HepG2 (cell line): ENCODE data around the gene SUPT4H1. TPM values are rescaled to one million over a fixed set of nuclear protein-coding genes. Genes with fewer than 3 reads are reported as not detected.

Experiments used
- ATAC-seq: fragments of 200-7000 bp; cut with Tn5 transposase; 3 replicates; pipeline ENCODE4 v1.9.1; 2020; ENCODE audit warnings: mild to moderate bottlenecking, moderate library complexity
- BruUV-seq: library from RNA; stranded (reverse); fragments of 400-500 nt; replicated peaks from 2 replicates; lab custom pipeline; 2021; lab: Mats Ljungman, UMichigan
- CTCF ChIA-PET: fragments of 300-600 bp; formaldehyde crosslinking; extraction: SDS; loops from one replicate; lab custom pipeline; 2021; ENCODE audit warnings: low total read pairs, inconsistent platforms, low intra/inter-chr PET ratio; lab: Yijun Ruan, JAX
- POLR2A ChIA-PET: fragments of 350-600 bp; sonication (Branson Sonifier 250); formaldehyde crosslinking; loops from one replicate; lab custom pipeline; 2020; ENCODE audit warnings: antibody characterized with exemption, inconsistent platforms; lab: Yijun Ruan, JAX
- DNase-seq: peaks from one replicate; pipeline ENCODE4 v3.0.0-alpha.2; 2015; ENCODE audit warnings: low spot score
- FAIRE-seq: peaks from 3 replicates; lab custom pipeline; 2011; peaks lifted over from hg19 to GRCh38; lab: Jason Lieb, UNC
- H2AFZ ChIP-seq: one replicate; pipeline ENCODE4 v1.6.1; 2011; ENCODE audit warnings: low read length, inconsistent platforms
- H3K27ac ChIP-seq: fragments of 300-600 bp; 3 replicates; pipeline ENCODE4 v1.8.0; 2011; ENCODE audit warnings: mixed run types, mild to moderate bottlenecking, mixed read lengths, low read length, inconsistent platforms; ENCODE audit not compliant: insufficient read depth; ENCODE audit errors: extremely low read length
- H3K27me3 ChIP-seq, 2 experiments: fragments of 200-600 bp in 1 of 2; 2 replicates in 1 of 2; 3 replicates in 1 of 2; pipeline versions ENCODE4 v1.6.0 to v1.8.0; 2011; ENCODE audit warnings: low read length in 2 of 2, mild to moderate bottlenecking in 2 of 2, moderate library complexity in 2 of 2, inconsistent platforms in 1 of 2; ENCODE audit not compliant: insufficient read depth in 2 of 2, control insufficient read depth in 1 of 2
- H3K36me3 ChIP-seq, 2 experiments: fragments of 200-600 bp in 1 of 2; replicated peaks in 1 of 2; 2 replicates in 1 of 2; 3 replicates in 1 of 2; pipeline versions ENCODE4 v1.5.1 to v1.8.0; 2011; ENCODE audit warnings: low read length in 2 of 2, inconsistent platforms in 1 of 2; ENCODE audit not compliant: insufficient read depth in 2 of 2, control insufficient read depth in 1 of 2
- H3K4me1 ChIP-seq: 2 replicates; pipeline ENCODE4 v1.5.1; 2012; ENCODE audit warnings: low read length, inconsistent platforms; ENCODE audit not compliant: insufficient read depth
- H3K4me2 ChIP-seq: 2 replicates; pipeline ENCODE4 v1.6.0; 2011; ENCODE audit warnings: low read depth, low read length, inconsistent platforms
- H3K4me3 ChIP-seq, 3 experiments: fragments of 200-600 bp in 1 of 3; sonication (generic), shearing (Covaris generic) in 1 of 3; replicated peaks in 1 of 3; 2 replicates each; pipeline ENCODE4 v1.5.1; 2011 to 2016; ENCODE audit warnings: low read length in 3 of 3, inconsistent platforms in 2 of 3, low read depth in 2 of 3, mild to moderate bottlenecking in 2 of 3, control low read depth in 1 of 3, mixed read lengths in 1 of 3; ENCODE audit not compliant: insufficient read depth in 1 of 3
- H3K79me2 ChIP-seq: one replicate; pipeline ENCODE4 v1.6.1; 2011; ENCODE audit warnings: low read length, inconsistent platforms; ENCODE audit not compliant: insufficient read depth
- H3K9ac ChIP-seq: 2 replicates; pipeline ENCODE4 v1.6.0; 2011; ENCODE audit warnings: mild to moderate bottlenecking, low read depth, low read length, inconsistent platforms; ENCODE audit not compliant: insufficient read depth
- H3K9me3 ChIP-seq: 2 replicates; pipeline ENCODE4 v1.5.1; 2012; ENCODE audit warnings: mild to moderate bottlenecking, low read length
- H4K20me1 ChIP-seq: 2 replicates; pipeline ENCODE4 v1.6.0; 2011; ENCODE audit warnings: inconsistent platforms, mild to moderate bottlenecking, low read length, moderate library complexity; ENCODE audit not compliant: insufficient read depth
- AGO2 ChIP-seq: fragments of 200-400 bp; formaldehyde crosslinking; optimal IDR thresholded peaks from 2 replicates; pipeline ENCODE3; 2017; ENCODE audit warnings: mild to moderate bottlenecking, low read depth, low read length, moderate library complexity
- BATF2 ChIP-seq: sonication (generic); formaldehyde crosslinking; IDR thresholded peaks from 2 replicates; pipeline ENCODE4 v1.8.0; 2022; ENCODE audit warnings: mild to moderate bottlenecking, missing genetic modification reagents, moderate library complexity
- CHD4 ChIP-seq: fragments of 200-600 bp; sonication (generic); IDR thresholded peaks from 2 replicates; pipeline ENCODE4 v1.7.0; 2017; ENCODE audit warnings: mild to moderate bottlenecking, low read length, borderline replicate concordance
- DBP ChIP-seq: sonication (generic); formaldehyde crosslinking; IDR thresholded peaks from 2 replicates; pipeline ENCODE4 v1.4.0; 2020; ENCODE audit warnings: missing genetic modification reagents; ENCODE audit errors: not compliant biosample characterization
- KAT7 ChIP-seq: IDR thresholded peaks from 2 replicates; pipeline ENCODE4 v1.6.1; 2018; ENCODE audit warnings: borderline replicate concordance, missing compliant biosample characterization
- KLF9 ChIP-seq: IDR thresholded peaks from 2 replicates; pipeline ENCODE4 v1.6.1; 2016; ENCODE audit warnings: low read depth
- MAFF ChIP-seq: IDR thresholded peaks from 2 replicates; pipeline ENCODE4 v1.6.1; 2011; ENCODE audit warnings: low read depth, low read length, improper control_type of control experiment
- MIXL1 ChIP-seq: IDR thresholded peaks from 2 replicates; pipeline ENCODE4 v1.6.1; 2016
- MXD4 ChIP-seq: IDR thresholded peaks from 2 replicates; pipeline ENCODE4 v1.6.1; 2016; ENCODE audit warnings: mild to moderate bottlenecking, missing biosample characterization, missing genetic modification reagents
- PAF1 ChIP-seq: IDR thresholded peaks from 2 replicates; pipeline ENCODE4 v1.6.1; 2016; ENCODE audit warnings: missing genetic modification reagents, missing compliant biosample characterization
- RBFOX2 ChIP-seq: fragments of 200-400 bp; formaldehyde crosslinking; IDR thresholded peaks from 2 replicates; pipeline ENCODE4 v1.6.1; 2017; ENCODE audit warnings: low read depth, mild to moderate bottlenecking, low read length
- RBM22 ChIP-seq: fragments of 200-400 bp; formaldehyde crosslinking; optimal IDR thresholded peaks from 2 replicates; pipeline ENCODE3; 2017; ENCODE audit warnings: mild to moderate bottlenecking, low read length, moderate library complexity
- SMAD9 ChIP-seq: sonication (generic); formaldehyde crosslinking; IDR thresholded peaks from 2 replicates; pipeline ENCODE4 v1.5.1; 2020; ENCODE audit warnings: mild to moderate bottlenecking, missing genetic modification reagents
- SP1 ChIP-seq, 2 experiments: fragments of 450-650 bp in 1 of 2; sonication (generic) in 1 of 2; formaldehyde crosslinking in 1 of 2; IDR thresholded peaks; 2 replicates each; pipeline versions ENCODE4 v1.4.0 to v1.6.1; 2016 to 2020; ENCODE audit warnings: missing genetic modification reagents in 1 of 2
- ZBTB42 ChIP-seq: sonication (generic); formaldehyde crosslinking; IDR thresholded peaks from 2 replicates; pipeline ENCODE4 v1.5.0; 2020; ENCODE audit warnings: mild to moderate bottlenecking, missing genetic modification reagents
- ZC3H4 ChIP-seq: sonication (generic); formaldehyde crosslinking; IDR thresholded peaks from 2 replicates; pipeline ENCODE4 v1.4.0; 2020; ENCODE audit warnings: missing genetic modification reagents, borderline replicate concordance
- ZNF18 ChIP-seq: sonication (generic); formaldehyde crosslinking; IDR thresholded peaks from 2 replicates; pipeline ENCODE4 v1.8.0; 2022; ENCODE audit warnings: mild to moderate bottlenecking, missing genetic modification reagents; ENCODE audit not compliant: insufficient replicate concordance
- ZNF615 ChIP-seq: sonication (generic); formaldehyde crosslinking; IDR thresholded peaks from 2 replicates; pipeline ENCODE4 v1.5.0; 2020; ENCODE audit warnings: mild to moderate bottlenecking, missing genetic modification reagents, borderline replicate concordance
- WGBS: methylation state at CpG from one replicate; pipeline ENCODE4 v1.1.6; 2017; ENCODE audit warnings: low lambda C conversion rate; 5-methylcytosine and 5-hydroxymethylcytosine counted together
- in situ Hi-C: cut with HindIII; loops from 2 replicates; pipeline ENCODE4 v1.10.0; 2017; ENCODE audit warnings: low pct_unique_long_range_greater_than_20kb; ENCODE audit not compliant: extremely low pct_ligation_motif_present
- intact Hi-C: fragments of 100-400 bp; cut with micrococcal nuclease; formaldehyde crosslinking; loops from one replicate; pipeline ENCODE4 v1.10.0; 2022; ENCODE audit not compliant: unreplicated experiment
- polyA plus RNA-seq, 8 experiments: library from polyadenylated mRNA; depleted of rRNA in 3 of 8; stranded (reverse) in 7 of 8; unstranded in 1 of 8; fragments of >200 nt; fragmentation: Illumina TruSeq in 4 of 8; extraction: Trizol in 4 of 8; gene quantifications; 2 replicates each; pipeline versions ENCODE4 v1.2.1 to v1.2.3, GENCODE V29; 2011 to 2016; ENCODE audit warnings: low read depth in 4 of 8, missing spikeins in 1 of 8, mixed read lengths in 1 of 8; ENCODE audit not compliant: insufficient read depth in 1 of 8
- total RNA-seq, 5 experiments: library from RNA; depleted of rRNA; stranded (reverse); fragments of >200 nt; fragmentation: Illumina TruSeq; extraction: Trizol; gene quantifications; 2 replicates each; pipeline ENCODE4 v1.2.3, GENCODE V29; 2016; ENCODE audit warnings: low read depth in 1 of 5

Gene SUPT4H1
- total and polyA plus RNA-seq, 2 of the 13 experiments (the other 11 are each of a cell fraction or from before 2014, with no cell fraction given): 155 to 244 TPM

- Histone ChIP-seq H3K9ac (peak overlapping the region; percentile 76), H3K27ac (peak overlapping the region; percentile 93), H2AFZ (no peak overlapping the region), H3K36me3 (peaks cover 3 to 29% of the 10 kb centered on the region in 2 experiments; a peak in 4 of 5 replicates), H3K27me3 (no peaks in the 10 kb centered on the region), H3K79me2 (peaks cover 94% of the 10 kb centered on the region), H3K4me3 (peak overlapping the region in 2 of 3 experiments; percentile 8 to 36; a peak in 2 of 6 replicates), H3K4me2 (peak overlapping the region; percentile 73), H3K4me1 (peaks cover 97% of the 10 kb centered on the region), H4K20me1 (no peaks in the 10 kb centered on the region), H3K9me3 (no peaks in the 10 kb centered on the region)
- intact Hi-C loops (loop anchor here (1.0 kb wide), 4 partner anchors 10 to 39 kb away; partner anchors contain the start of gene SUPT4H1), in situ Hi-C loops (no loop called here)
- ChIA-PET POLR2A (interaction anchor here (1.0 to 6.3 kb wide), 9 partner anchors 10 to 124 kb away, joined by 3 to 103 read pairs (median 56); partner anchors contain the start of genes MTMR4, RNF43 and SUPT4H1), CTCF (interaction anchor here (1.4 kb wide), 1 partner anchor 25 kb away, joined by 4 read pairs; no protein-coding TSS in a partner anchor)
- DNase-seq: no peak
- WGBS: 41% methylated on average over 2 of the region's 2 CpGs
- peak; percentile 6 for ATAC-seq
- BruUV-seq: TSS peak; percentile 38
- FAIRE-seq: no peak
- TF ChIP-seq KAT7 (CRISPR knock-in tag) (0 out of 2 replicates have a peak, but pooled peaks have one; percentile 3), PAF1 (CRISPR knock-in tag) (no peak), ZBTB42 (no peak), ZNF615 (0 out of 2 replicates have a peak, but pooled peaks have one; percentile 21), MAFF (no peak), AGO2 (peak; percentile 35), BATF2 (CRISPR knock-in tag) (0 out of 2 replicates have a peak, but pooled peaks have one; percentile 32), DBP (CRISPR knock-in tag) (no peak), MIXL1 (no peak), KLF9 (CRISPR knock-in tag) (no peak), RBFOX2 (peak; percentile 70), RBM22 (peak; percentile 18), ZC3H4 (CRISPR knock-in tag) (peak; percentile 87; the same call in 1 of the 2 replicates), SMAD9 (CRISPR knock-in tag) (no peak), ZNF18 (CRISPR knock-in tag) (peak; percentile 17), MXD4 (CRISPR knock-in tag) (no peak), SP1 (IDR thresholded peaks at IDR 0.05) (no peak), SP1 (CRISPR knock-in tag; IDR thresholded peaks at IDR 0.05) (no peak), CHD4 (no peak; the same call in 1 of the 2 replicates)
Observed at GRCh38 chr17:58390884-58391283, 38.9 kb upstream of the SUPT4H1 start.
